Mesothelial cell of epicardium (in vitro differentiated cells): ENCODE results near the gene VPS33B. TPM values are rescaled to one million over a fixed set of nuclear protein-coding genes. Genes with fewer than 3 reads are reported as not detected.

ENCODE experiments used
- DNase-seq, 2 experiments: peaks; one replicate each; pipeline ENCODE4 v3.0.0; 2021; ENCODE audit warnings: low spot score in 2 of 2; ENCODE audit not compliant: unreplicated experiment in 2 of 2
- H3K27ac Mint-ChIP-seq: 2 replicates; pipeline ENCODE4 v1.8.0; 2021; ENCODE audit warnings: mixed read lengths
- H3K27me3 Mint-ChIP-seq: 2 replicates; pipeline ENCODE4 v1.8.0; 2021; ENCODE audit warnings: low read depth, mixed read lengths
- H3K36me3 Mint-ChIP-seq: 2 replicates; pipeline ENCODE4 v1.8.0; 2021; ENCODE audit warnings: mixed read lengths
- H3K4me1 Mint-ChIP-seq: 2 replicates; pipeline ENCODE4 v1.8.0; 2021; ENCODE audit warnings: mixed read lengths
- H3K4me3 Mint-ChIP-seq: 2 replicates; pipeline ENCODE4 v1.8.0; 2021; ENCODE audit warnings: mild to moderate bottlenecking, moderate library complexity, mixed read lengths
- H3K9me3 Mint-ChIP-seq: 2 replicates; pipeline ENCODE4 v1.8.0; 2021; ENCODE audit warnings: mixed read lengths
- CTCF ChIP-seq: fragments of 200-600 bp; sonication (generic); IDR thresholded peaks from one replicate; pipeline ENCODE4 v1.5.0; 2021; ENCODE audit warnings: antibody characterized with exemption; ENCODE audit not compliant: unreplicated experiment
- total RNA-seq: library from RNA; stranded (reverse); gene quantifications from 3 replicates; pipeline ENCODE4 v1.2.1, GENCODE V29; 2021

VPS33B gene
- total RNA-seq, 1 donor from 2014 or later: 25.2 TPM

GRCh38 chr15:91045065-91045464 lies 22.7 kb upstream of the VPS33B start:
- H3K4me3 Mint-ChIP-seq: no peak overlapping the region
- no peaks in the 10 kb centered on the region for H3K4me1 Mint-ChIP-seq
- H3K27me3 Mint-ChIP-seq: peaks cover 30% of the 10 kb centered on the region
- H3K36me3 Mint-ChIP-seq: no peaks in the 10 kb centered on the region
- no peak for TF ChIP-seq CTCF
- DNase-seq: no peak
- H3K9me3 Mint-ChIP-seq: no peaks in the 10 kb centered on the region
- no peak overlapping the region for H3K27ac Mint-ChIP-seq

- no peaks in the 10 kb centered on the region for H3K4me1 Mint-ChIP-seq
- peaks cover 17% of the 10 kb centered on the region for H3K27me3 Mint-ChIP-seq
- no peak overlapping the region for H3K4me3 Mint-ChIP-seq
- DNase-seq: no peak
- no peaks in the 10 kb centered on the region for H3K36me3 Mint-ChIP-seq
- TF ChIP-seq CTCF: no peak
- H3K27ac Mint-ChIP-seq: no peak overlapping the region
- H3K9me3 Mint-ChIP-seq: no peaks in the 10 kb centered on the region
Measured at GRCh38 chr15:91043202-91043874, 20.9 kb upstream of the VPS33B start.

- Mint-ChIP-seq H3K4me1 (no peaks in the 10 kb centered on the region), H3K9me3 (no peaks in the 10 kb centered on the region), H3K4me3 (no peak overlapping the region), H3K27ac (no peak overlapping the region), H3K36me3 (no peaks in the 10 kb centered on the region), H3K27me3 (peaks cover 17% of the 10 kb centered on the region)
- no peak for TF ChIP-seq CTCF
- no peak for DNase-seq
Measured at GRCh38 chr15:91040856-91041255, 18.5 kb upstream of the VPS33B start.

- H3K9me3 Mint-ChIP-seq: no peaks in the 10 kb centered on the region
- peaks cover 22% of the 10 kb centered on the region for H3K27me3 Mint-ChIP-seq
- H3K36me3 Mint-ChIP-seq: no peaks in the 10 kb centered on the region
- H3K27ac Mint-ChIP-seq: no peak overlapping the region
- TF ChIP-seq CTCF: no peak
- no peak overlapping the region for H3K4me3 Mint-ChIP-seq
- DNase-seq: no peak
- no peaks in the 10 kb centered on the region for H3K4me1 Mint-ChIP-seq
Measured at GRCh38 chr15:91039996-91040395, 17.6 kb upstream of the VPS33B start.

GRCh38 chr15:91032919-91033803 lies 10.8 kb upstream of the VPS33B start:
- H3K27me3 Mint-ChIP-seq: peaks cover 34% of the 10 kb centered on the region
- DNase-seq: peak in 1 of 2 experiments; percentile 55
- no peak overlapping the region for H3K27ac Mint-ChIP-seq
- H3K36me3 Mint-ChIP-seq: no peaks in the 10 kb centered on the region
- TF ChIP-seq CTCF: peak; percentile 48
- peak overlapping the region; percentile 10 for H3K4me3 Mint-ChIP-seq
- H3K9me3 Mint-ChIP-seq: no peaks in the 10 kb centered on the region
- H3K4me1 Mint-ChIP-seq: no peaks in the 10 kb centered on the region
